ENCODE results near the gene TNFRSF11A.

TNFRSF11A gene

GRCh38 chr18:62280786-62281185, 44.3 kb upstream of the TNFRSF11A start:
- no peaks in the 10 kb centered on the region for H3K9me3 ChIP-seq (ENCODE audit: insufficient read depth, low read length)
- no peak overlapping the region for H2AFZ ChIP-seq (ENCODE audit: low read depth, low read length)
- no peaks in the 10 kb centered on the region for H4K20me1 ChIP-seq (ENCODE audit: insufficient read depth, low read length)
- no peaks in the 10 kb centered on the region for H3K27me3 ChIP-seq (ENCODE audit: low read depth, low read length)
- peaks cover 34% of the 10 kb centered on the region for H3K36me3 ChIP-seq (replicated peaks; ENCODE audit: low read depth, low read length)
- no peak for TF ChIP-seq CTCF (IDR thresholded peaks at IDR 0.05; ENCODE audit: low read depth, low read length)
- TF ChIP-seq EZH2phosphoT487 (IDR thresholded peaks at IDR 0.05; ENCODE audit: low read depth): no peak
- H3K4me1 ChIP-seq (ENCODE audit: low read length): peaks cover 37% of the 10 kb centered on the region
- no peaks in the 10 kb centered on the region for H3K79me2 ChIP-seq (ENCODE audit: low read length)
- peak overlapping the region; percentile 1; the same call in 1 of the 2 replicates for H3K9ac ChIP-seq (ENCODE audit: low read length)
- H3K4me2 ChIP-seq (ENCODE audit: low read length): peak overlapping the region; percentile 57
- H3K4me3 ChIP-seq (ENCODE audit: low read length): peak overlapping the region; percentile 19
- peak overlapping the region; percentile 54 for H3K27ac ChIP-seq (ENCODE audit: low read length)

- no peaks in the 10 kb centered on the region for H3K79me2 ChIP-seq (ENCODE audit: low read length)
Measured at GRCh38 chr18:62281684-62282083, 43.4 kb upstream of the TNFRSF11A start.

GRCh38 chr18:62282188-62282629, 42.9 kb upstream of the TNFRSF11A start:
- no peak overlapping the region for H3K9ac ChIP-seq (ENCODE audit: low read length)
- H4K20me1 ChIP-seq (ENCODE audit: insufficient read depth, low read length): no peaks in the 10 kb centered on the region
- peak overlapping the region; percentile 57 for H3K4me2 ChIP-seq (ENCODE audit: low read length)
- no peak for TF ChIP-seq CTCF (IDR thresholded peaks at IDR 0.05; ENCODE audit: low read depth, low read length)
- TF ChIP-seq EZH2phosphoT487 (IDR thresholded peaks at IDR 0.05; ENCODE audit: low read depth): no peak
- no peak overlapping the region for H2AFZ ChIP-seq (ENCODE audit: low read depth, low read length)
- peak overlapping the region; percentile 54 for H3K27ac ChIP-seq (ENCODE audit: low read length)
- H3K4me3 ChIP-seq (ENCODE audit: low read length): peak overlapping the region; percentile 14
- no peaks in the 10 kb centered on the region for H3K79me2 ChIP-seq (ENCODE audit: low read length)
- H3K4me1 ChIP-seq (ENCODE audit: low read length): peaks cover 40% of the 10 kb centered on the region
- no peaks in the 10 kb centered on the region for H3K27me3 ChIP-seq (ENCODE audit: low read depth, low read length)
- no peaks in the 10 kb centered on the region for H3K9me3 ChIP-seq (ENCODE audit: insufficient read depth, low read length)
- H3K36me3 ChIP-seq (replicated peaks; ENCODE audit: low read depth, low read length): peaks cover 41% of the 10 kb centered on the region

More at GRCh38 chr18:62281684-62282083, 43.4 kb upstream of the TNFRSF11A start:
- H3K27ac ChIP-seq (ENCODE audit: low read length): peak overlapping the region; percentile 54
- no peak overlapping the region for H3K9ac ChIP-seq (ENCODE audit: low read length)
- peak overlapping the region; percentile 19 for H3K4me3 ChIP-seq (ENCODE audit: low read length)
- peak overlapping the region; percentile 57 for H3K4me2 ChIP-seq (ENCODE audit: low read length)
- H3K27me3 ChIP-seq (ENCODE audit: low read depth, low read length): no peaks in the 10 kb centered on the region
- no peaks in the 10 kb centered on the region for H4K20me1 ChIP-seq (ENCODE audit: insufficient read depth, low read length)
- H3K9me3 ChIP-seq (ENCODE audit: insufficient read depth, low read length): no peaks in the 10 kb centered on the region
- H3K4me1 ChIP-seq (ENCODE audit: low read length): peaks cover 37% of the 10 kb centered on the region
- TF ChIP-seq CTCF (IDR thresholded peaks at IDR 0.05; ENCODE audit: low read depth, low read length): no peak
- no peak for TF ChIP-seq EZH2phosphoT487 (IDR thresholded peaks at IDR 0.05; ENCODE audit: low read depth)
- H3K36me3 ChIP-seq (replicated peaks; ENCODE audit: low read depth, low read length): peaks cover 41% of the 10 kb centered on the region
- no peak overlapping the region for H2AFZ ChIP-seq (ENCODE audit: low read depth, low read length)

GRCh38 chr18:62284637-62285036, 40.5 kb upstream of the TNFRSF11A start:
- H3K9ac ChIP-seq (ENCODE audit: low read length): no peak overlapping the region
- no peaks in the 10 kb centered on the region for H3K79me2 ChIP-seq (ENCODE audit: low read length)
- H3K27me3 ChIP-seq (ENCODE audit: low read depth, low read length): no peaks in the 10 kb centered on the region
- no peak overlapping the region for H3K4me2 ChIP-seq (ENCODE audit: low read length)
- peaks cover 58% of the 10 kb centered on the region for H3K4me1 ChIP-seq (ENCODE audit: low read length)
- H2AFZ ChIP-seq (ENCODE audit: low read depth, low read length): no peak overlapping the region
- peaks cover 5% of the 10 kb centered on the region for H4K20me1 ChIP-seq (ENCODE audit: insufficient read depth, low read length)
- peaks cover 42% of the 10 kb centered on the region for H3K36me3 ChIP-seq (replicated peaks; ENCODE audit: low read depth, low read length)
- no peaks in the 10 kb centered on the region for H3K9me3 ChIP-seq (ENCODE audit: insufficient read depth, low read length)
- H3K4me3 ChIP-seq (ENCODE audit: low read length): no peak overlapping the region
- TF ChIP-seq EZH2phosphoT487 (IDR thresholded peaks at IDR 0.05; ENCODE audit: low read depth) (no peak), CTCF (IDR thresholded peaks at IDR 0.05; ENCODE audit: low read depth, low read length) (no peak)
- H3K27ac ChIP-seq (ENCODE audit: low read length): no peak overlapping the region

All from OCI-LY3 (cell line).